GM19324 (cell line): ENCODE measurements around the gene NT5C.
"Not testable (repeated sequence)": the region's sequence is repeated elsewhere in the genome, so short reads cannot be mapped to it uniquely, and the experiment has no call there.

ENCODE experiments used
- ATAC-seq: cut with Tn5 transposase; IDR thresholded peaks from one replicate; pipeline ENCODE4 v1.9.1; 2021; ENCODE audit warnings: mild to moderate bottlenecking, moderate library complexity; ENCODE audit not compliant: unreplicated experiment, low FRiP score

Gene NT5C

DNA sequence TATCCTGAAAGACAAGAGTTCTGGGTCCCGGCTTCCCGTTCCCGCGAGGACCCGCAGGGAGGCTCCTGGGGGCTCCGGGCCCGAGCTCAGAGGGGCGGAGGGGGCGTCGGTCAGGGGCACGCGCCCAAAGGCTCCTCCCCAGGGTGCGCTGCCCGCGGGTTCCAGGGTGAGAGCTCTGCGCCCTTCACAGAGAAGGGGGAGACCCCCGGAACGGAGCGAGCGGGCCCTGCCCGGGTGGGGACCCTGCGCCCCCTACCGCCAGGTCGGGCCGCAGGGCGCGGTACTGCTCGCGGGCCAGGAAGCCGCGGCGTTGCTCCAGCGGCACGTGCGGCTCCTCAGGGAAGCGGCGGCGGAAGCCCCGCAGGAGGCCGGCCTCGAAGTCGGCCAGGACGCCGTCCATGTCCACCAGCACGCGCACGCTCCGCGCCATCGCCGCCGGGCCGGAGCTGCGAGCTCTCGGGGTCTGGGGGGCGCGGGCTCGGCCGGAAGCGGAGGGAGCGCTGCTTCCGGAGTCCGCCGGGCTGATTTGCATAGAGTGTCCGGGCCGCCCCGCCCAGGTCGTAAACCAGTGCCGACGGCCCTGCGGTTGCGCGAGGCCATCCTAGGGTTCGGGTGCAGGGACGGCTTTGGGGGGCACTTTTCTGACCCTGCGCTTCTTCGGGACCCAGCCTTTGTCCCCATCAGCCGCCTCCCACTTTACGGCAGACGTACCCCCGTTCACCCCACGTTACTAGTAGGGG lies at the start of gene NT5C:
Gene NT5C (minus strand): TSS at position 465 of the 740 bp plus-strand sequence. CDS start 35 bp downstream, at position 430.
- peak; percentile 87 for ATAC-seq

DNA sequence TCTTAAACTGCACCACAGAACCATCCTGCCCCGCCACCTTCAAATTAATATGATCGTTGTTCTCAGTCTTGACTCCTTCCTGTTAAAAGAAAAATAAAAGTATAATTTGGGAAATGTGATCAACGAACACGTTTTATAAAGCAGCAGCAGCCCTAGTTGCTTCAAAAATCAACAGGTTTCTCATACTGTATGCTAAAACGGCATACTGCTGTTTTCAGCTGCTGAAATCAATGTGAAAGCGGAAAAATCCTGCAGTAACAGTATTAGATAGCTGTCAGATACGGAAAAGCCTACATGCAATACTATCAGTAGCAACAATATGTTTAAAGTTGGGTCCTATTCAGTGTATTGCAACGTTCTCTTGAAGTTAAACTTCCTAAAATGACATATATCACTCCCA lies 49.6 kb upstream of the NT5C start:
- ATAC-seq: no peak

DNA sequence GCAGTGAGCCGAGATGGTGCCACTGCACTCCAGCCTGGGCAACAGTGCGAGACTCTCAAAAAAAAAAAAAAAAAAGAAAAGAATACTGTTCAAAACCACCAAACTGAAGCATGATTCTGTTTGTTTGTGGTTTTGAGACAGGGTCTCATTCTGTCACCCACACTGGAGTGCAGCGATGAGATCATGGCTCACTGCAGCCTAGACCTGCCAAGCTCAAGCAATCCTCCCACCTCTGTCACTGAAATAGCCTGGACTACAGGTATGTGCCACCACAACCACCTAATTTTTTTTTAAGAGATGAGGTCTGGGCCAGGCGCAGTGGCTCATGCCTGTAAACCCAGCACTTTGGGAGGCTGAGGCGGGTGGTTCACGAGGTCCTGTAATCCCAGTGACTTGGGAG lies 46.9 kb upstream of the NT5C start:
- no peak for ATAC-seq

DNA sequence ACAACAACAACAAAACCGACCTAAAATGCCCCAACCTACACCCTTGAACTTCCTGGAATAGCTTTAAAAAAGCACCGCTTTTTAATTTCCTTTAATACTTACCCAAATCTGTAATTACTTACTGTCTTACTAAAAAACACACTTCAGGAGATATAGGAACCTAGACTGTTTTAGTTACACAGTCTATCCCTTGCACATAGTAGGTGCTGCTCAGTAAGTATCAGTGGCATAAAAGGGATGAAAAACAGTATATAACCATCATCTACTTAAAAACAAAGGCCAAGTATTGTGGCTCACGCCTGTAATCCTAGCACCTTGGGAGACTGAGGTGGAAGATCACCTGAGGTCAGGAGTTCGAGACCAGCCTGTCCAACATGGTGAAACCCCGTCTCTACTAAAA lies 45.1 kb upstream of the NT5C start:
- ATAC-seq: no peak

DNA sequence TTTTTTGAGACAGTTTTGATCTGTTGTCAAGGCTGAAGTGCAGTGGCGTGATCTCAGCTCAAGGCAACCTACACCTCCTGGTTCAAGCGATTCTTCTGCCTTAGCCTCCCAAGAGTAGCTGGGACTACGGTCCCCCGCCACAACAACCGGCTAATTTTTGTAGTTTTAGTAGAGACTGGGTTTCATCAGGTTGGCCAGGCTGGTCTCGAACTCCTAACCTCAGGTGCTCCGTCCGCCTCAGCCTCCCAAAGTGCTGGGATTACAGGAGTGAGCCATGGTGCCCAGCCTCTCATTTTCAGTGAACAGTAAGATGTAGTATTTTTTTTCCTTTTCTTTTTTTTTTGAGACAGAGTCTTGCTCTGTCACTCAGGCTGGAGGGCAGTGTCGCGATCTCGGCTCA lies 43.5 kb upstream of the NT5C start:
- no peak for ATAC-seq

DNA sequence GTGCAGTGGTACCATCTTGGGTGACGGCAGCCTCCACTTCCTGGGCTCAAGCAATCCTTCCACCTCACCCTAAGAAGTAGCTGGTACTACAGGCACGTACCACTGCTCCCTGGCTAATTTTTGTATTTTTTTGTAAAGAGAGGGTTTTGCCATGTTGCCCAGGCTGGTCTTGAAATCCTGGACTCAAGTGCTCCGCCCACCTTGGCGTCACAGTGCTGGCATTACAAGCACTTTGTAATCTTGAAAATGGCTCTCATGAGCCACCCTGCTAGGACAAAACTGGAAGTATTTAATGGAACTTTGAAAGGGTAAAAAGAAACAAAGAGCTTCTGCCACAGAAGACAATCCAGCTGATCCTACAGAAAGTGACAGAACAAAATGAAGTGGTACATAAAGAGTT lies 42.0 kb upstream of the NT5C start:
- ATAC-seq: no peak

DNA sequence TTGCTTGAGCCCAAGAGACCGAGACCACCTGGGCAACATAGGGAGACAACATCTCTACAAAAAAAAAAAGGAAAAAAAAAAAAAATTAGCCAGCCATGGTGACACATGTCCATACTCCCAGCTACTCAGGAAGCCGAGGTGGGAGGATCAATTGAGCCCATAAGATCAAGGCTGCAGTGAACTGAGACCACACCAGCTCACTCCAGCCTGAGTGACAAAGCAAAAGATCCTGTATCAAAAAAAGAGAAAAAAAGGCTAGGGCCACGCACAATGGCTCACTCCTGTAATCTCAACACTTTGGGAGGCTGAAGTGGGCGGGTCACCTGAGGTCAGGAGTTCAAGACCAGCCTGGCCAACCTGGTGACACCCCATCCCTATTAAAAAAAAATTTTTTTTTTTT lies 37.5 kb upstream of the NT5C start:
- no peak for ATAC-seq

DNA sequence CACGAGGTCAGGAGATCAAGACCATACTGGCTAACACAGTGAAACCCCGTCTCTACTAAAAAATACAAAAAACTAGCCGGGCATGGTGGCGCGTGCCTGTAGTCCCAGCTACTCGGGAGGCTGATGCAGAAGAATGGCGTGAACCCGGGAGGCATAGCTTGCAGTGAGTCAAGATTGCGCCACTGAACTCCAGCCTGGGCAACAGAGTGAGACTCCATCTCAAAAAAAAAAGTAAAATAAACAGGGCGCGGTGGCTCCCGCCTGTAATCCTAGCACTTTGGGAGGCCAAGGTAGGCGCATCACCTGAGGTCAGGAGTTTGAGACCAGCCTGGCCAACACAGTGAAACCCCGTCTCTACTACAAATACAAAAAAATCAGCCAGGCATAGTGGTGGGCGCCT lies 33.1 kb upstream of the NT5C start:
- not testable (repeated sequence) for ATAC-seq

DNA sequence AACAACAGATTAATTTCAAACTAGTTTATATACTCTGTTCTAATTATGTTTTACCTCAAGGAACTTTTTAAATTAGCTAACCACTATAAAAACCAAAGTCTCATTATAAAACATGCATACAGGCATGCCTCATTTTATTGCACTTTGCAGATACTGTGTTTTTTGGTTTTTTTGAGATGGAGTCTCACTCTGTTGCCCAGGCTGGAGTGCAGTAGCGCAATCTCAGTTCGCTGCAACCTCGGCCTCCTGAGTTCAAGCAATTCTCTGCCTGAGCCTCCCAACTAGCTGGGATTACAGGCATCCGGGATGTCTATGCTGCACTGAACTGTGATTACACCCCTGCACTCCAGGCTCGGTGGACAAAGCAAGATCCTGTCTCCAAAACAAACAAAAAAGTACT lies 31.5 kb upstream of the NT5C start:
- no peak for ATAC-seq

DNA sequence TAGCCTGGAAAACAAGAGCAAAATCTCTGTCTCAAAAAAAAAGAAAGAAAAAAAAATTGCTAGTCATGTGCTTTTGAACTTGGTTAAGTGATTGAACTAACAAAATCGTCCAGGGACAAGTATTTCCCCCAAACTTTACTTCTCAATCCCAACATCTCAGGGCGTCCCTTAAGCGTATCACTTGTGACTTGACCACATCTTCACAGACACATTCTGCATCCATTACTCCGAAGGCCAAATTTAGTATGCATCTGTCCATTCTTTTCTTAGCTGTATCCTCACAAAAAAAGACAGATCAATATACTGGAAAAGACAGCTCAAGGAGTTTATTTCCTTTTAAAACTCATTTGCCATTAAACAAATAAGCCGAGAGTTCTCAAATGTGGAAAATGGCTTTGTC lies 28.7 kb upstream of the NT5C start:
- no peak for ATAC-seq

DNA sequence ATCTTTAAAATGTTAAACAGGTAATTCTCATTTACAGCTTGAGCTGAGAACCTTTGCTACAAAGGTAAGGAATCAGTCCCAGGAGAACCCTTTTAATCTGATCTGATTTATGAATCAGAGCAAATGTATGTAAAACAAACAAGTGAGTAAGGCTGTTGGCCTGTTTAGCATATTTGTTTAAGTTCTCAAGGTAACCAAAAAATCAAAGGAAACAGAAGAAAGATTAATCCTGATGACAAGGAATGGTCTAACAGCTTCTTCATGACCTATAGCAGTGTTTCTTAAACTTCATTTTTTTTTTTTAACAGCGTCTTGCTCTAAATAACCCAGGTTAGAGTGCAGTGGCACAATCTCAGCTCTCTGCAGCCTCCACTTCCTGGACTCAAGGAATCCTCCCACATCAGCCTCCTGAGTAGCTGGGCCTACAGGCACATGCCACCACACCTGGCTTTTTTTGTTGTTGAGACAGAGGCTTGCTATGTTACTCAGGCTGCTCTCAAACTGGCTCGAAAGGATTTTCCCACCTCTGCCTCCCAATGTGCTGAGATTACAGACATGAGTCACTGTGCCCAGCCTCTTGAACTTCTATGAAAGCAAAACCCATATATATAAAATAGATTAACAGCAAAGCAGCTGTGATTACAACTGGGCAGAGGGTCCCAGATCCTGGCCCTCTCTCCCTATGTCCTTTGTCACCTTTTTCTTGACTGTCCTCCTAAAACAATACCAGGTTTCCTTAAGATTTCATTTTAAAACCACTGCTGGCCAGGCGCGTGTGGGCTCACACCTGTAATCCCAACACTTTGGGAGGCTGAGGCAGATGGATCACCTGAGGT lies 27.9 kb upstream of the NT5C start:
- no peak for ATAC-seq

DNA sequence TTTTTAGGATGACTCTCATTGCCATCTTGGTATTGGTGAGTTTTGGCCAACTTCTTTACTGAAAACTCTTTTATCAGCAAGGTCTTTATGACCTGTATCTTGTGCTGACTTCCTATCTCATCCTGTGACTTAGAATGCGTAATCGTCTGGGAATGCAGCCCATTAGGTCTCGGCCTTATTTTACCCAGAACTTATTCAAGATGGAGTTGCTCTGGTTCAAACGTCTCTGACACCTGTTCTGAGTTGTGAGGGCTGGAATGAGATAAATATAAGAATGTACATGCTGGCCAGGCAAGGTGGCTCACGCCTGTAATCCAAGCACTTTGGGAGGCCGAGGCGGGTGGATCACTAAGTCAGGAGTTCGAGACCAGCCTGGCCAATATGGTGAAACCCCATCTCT lies 26.9 kb upstream of the NT5C start:
- ATAC-seq: not testable (repeated sequence)

DNA sequence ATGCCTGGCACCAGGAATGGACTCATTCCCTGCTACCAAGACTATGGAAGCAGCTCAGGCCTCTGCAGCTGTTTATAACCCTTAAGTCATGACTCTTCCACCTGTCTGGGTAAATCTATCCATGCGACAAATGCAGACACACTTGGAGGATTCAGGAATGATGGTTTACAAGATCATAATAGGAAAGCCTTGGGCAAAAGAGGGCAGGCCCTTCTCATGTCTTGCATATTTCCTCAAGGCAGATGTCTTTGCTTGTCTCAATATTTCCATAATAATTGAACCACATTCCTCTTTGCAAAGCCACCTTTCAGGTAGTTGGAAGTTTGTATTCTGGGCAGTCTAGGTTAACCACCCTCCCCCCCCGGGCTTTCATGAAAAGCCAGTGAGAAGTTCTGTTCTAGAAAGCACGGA lies 23.7 kb upstream of the NT5C start:
- no peak for ATAC-seq

DNA sequence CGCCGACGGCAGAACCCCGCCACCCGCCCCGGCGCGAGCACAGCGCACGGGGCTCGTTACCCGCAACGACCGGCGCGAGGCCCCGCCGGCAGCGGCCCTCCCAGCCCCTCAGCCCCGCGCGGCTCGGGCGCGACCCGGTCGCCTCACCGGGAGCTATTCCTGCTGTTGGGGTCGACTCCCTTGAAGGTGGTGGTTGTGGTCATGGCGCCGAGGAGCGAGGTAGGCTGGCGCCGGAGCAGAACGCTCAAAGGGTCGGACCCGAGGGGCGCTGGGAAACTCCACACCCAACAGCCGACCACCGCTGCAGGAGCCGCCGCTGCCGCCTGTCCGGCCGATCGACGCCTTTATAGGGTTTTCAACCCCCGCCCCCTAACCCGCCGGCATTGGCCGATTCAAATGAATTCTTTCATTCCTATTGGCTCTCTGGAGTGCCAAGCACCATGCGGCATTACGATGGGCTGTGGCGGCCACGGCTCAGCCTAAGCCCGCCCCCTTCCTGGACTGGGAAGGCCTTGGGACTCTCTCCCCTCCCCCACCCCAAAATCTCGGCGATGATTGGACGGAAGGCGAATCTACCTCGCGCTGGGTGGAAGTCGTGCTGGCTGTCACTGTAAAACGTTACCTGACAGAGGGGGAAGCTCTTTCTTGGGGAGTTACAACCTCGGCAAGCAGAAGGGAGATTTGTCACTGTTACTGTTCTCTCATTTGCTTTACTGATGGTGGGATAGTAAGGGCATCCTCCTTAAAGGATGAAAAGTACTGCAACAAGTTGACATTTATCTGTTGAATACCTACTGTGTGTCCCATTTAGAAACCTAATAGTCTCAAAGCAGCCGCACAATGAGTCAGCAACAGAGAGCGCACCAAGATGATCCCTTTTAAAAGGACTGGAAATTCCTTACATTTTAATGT lies 22.9 kb upstream of the NT5C start, which contains the start of gene JPT1:
Gene JPT1 (minus strand): TSS at position 318 of the 912 bp plus-strand sequence. CDS start 115 bp downstream, at position 203.
- peak; percentile 91 for ATAC-seq

DNA sequence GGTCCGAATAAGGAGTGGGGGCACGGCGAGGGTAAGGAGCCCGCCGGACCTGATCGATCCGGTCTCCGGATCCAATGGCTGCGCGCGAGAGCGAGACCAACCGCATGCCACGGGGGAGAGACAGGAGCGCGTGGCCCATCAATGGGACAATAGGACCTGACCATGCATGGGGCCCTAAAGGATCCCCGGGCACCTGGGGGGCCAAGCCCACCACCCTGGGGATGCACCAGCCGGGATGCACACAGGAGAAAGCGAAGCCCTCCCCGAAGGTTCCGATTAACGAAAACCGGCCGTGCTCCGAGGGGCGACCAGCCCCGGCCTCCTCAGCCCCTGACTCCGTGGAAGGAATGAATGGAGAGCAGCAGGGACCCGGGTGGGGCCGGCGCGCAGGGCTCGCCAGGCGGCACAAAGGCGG lies 22.2 kb upstream of the NT5C start:
- ATAC-seq: peak; percentile 17

DNA sequence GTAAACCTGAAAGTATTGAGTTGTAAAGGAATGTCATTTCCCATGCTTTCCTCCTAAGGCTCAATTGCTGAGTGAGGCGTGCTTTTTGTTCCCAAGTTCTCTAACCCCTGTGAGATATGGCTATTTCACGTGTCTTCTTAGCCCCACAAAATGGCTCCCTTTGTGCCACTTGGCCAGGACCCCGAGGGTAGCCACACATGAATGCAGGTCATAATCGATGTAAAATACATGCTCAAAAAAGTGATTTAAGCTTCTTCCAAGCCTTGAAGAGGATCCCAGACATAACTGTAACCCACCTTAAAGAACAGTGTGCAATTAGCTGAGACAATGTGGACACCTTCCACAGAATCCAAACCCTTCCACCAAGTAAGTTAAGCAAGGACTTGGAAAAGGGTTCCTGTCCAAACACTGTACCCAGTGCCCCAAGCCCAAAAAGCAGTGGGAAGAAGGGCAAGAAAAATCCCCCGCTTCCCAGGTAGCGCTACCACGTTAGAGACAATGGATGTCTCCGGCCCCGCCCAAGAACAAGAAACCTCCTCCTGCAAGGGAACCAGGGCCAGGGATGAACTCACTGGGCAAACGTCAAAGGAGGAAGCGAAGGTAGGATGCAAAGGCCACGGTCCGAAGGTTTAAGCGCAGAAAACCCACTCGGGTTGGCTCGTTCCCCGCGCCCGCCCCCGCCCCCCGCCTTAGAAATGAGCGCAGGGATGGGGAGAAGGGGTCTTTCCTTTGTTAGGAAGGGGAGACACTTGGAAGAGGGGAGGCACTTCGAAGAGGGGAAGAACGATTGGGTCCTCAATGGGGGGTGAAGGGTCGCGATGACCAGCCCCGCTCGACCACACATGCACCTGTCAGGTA lies 21.6 kb upstream of the NT5C start:
- ATAC-seq: no peak

DNA sequence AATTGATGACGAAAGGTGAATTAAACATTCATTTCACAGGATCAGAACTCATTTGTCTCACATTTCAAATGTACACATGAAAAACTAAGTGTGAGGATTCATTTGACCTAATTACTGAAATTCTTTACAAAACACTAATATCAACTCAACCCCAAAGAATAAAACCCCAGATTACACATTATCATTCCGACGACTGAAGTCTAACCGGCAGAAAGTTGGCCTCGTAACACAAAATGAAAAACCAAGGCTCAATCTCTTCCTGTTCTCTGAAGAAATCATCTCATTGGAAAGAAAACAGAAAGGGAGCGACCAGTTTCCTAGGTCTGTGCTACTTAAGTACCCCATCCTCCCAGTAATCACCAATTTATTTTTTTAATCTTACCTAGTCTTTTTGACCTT lies 21.0 kb upstream of the NT5C start:
- no peak for ATAC-seq

DNA sequence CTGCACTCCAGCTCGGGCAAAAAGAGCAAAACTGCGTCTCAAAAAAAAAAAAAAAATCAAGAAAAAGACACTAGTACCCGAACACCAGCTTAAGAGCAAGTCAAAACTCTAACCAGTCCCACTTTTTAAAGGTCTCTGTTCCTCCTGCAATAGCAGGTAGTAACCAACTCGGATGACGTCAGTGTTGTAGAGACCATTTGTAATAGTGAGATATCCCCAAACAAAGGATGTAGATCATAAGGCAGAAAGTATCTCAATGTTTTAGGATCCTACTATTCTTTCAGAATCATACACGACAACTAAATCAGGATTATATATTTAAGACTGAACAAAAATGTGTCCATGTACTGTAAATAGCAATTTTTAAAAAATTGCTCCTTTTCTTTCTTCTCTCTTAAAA lies 20.4 kb upstream of the NT5C start:
- ATAC-seq: no peak

DNA sequence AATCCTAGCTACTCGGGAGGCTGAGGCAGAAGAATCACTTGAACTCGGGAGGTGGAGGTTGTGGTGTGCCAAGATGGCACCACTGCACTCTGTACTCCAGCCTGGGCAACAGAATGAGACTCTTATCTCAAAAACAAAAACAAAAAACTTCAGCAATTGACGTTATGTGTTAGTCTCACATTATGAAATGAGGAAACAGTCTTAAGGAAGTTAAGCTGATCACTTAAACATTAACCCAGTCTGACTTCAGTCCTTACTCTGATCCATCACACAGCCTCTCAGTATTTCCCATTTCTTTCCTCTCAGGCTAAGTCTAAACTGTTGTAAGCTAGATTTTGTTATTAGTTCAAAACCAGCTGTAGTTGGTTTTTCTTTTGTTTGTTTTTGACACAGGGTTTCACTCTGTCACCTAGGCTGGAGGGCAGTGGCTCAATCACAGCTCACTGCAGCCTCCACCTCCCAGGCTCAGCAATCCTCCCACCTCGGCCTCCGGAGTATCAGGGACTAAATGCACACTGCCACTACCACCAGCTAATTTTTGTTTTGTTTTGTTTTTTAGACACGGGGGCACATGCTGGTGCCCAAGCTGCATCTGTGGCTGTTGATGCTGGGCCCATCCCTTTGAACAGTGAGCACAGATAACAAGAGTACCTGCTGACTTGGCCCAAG lies 16.5 kb upstream of the NT5C start:
- ATAC-seq: no peak
